ENCODE results near the gene MIF.

GRCh38 chr22:23913661-23914353, 19.6 kb downstream of the MIF start:
- TF ChIP-seq CTCF (conservative IDR thresholded peaks at IDR 0.05; ENCODE audit: low read depth, low read length) (no peak), EZH2phosphoT487 (IDR thresholded peaks at IDR 0.05; ENCODE audit: borderline replicate concordance, low read length) (no peak), EZH2 (IDR thresholded peaks at IDR 0.05; ENCODE audit: low read length, unreplicated experiment) (no peak)

All from PC-3 (cell line).